HCT116 (cell line): ENCODE data around the gene DEFB114.

Experiments
- CBX3 ChIP-seq: IDR thresholded peaks from 2 replicates; pipeline ENCODE4 v1.6.1; 2012; ENCODE audit warnings: low read depth
- CEBPB ChIP-seq: IDR thresholded peaks from 2 replicates; pipeline ENCODE4 v1.6.1; 2012; ENCODE audit warnings: low read depth
- CTCF ChIP-seq, 3 experiments: fragments of 200-600 bp in 1 of 3; sonication (generic) in 1 of 3; IDR thresholded peaks in 2 of 3; conservative IDR thresholded peaks in 1 of 3; 2 replicates each; pipeline ENCODE4 v1.5.1; 2012 to 2017; ENCODE audit warnings: low read depth in 2 of 3, low read length in 2 of 3, antibody characterized with exemption in 1 of 3, borderline replicate concordance in 1 of 3, control low read depth in 1 of 3, mild to moderate bottlenecking in 1 of 3, mixed read lengths in 1 of 3, mixed run types in 1 of 3, moderate library complexity in 1 of 3; ENCODE audit not compliant: insufficient read depth in 1 of 3
- EZH2 ChIP-seq: fragments of 200-600 bp; sonication (generic); IDR thresholded peaks from 2 replicates; pipeline ENCODE4 v1.6.1; 2017; ENCODE audit warnings: antibody characterized with exemption, mixed run types
- FOSL1 ChIP-seq: IDR thresholded peaks from 2 replicates; pipeline ENCODE4 v1.6.1; 2012; ENCODE audit warnings: low read depth
- JUND ChIP-seq: IDR thresholded peaks from 2 replicates; pipeline ENCODE4 v1.6.1; 2012
- POLR2A ChIP-seq: IDR thresholded peaks from 2 replicates; pipeline ENCODE4 v1.7.0; 2011; ENCODE audit warnings: borderline replicate concordance; ENCODE audit not compliant: insufficient read depth, insufficient read length; ENCODE audit errors: extremely low read depth
- POLR2AphosphoS5 ChIP-seq: IDR thresholded peaks from 2 replicates; pipeline ENCODE4 v1.6.1; 2011; ENCODE audit warnings: mild to moderate bottlenecking, low read depth, low read length, moderate library complexity
- RAD21 ChIP-seq: IDR thresholded peaks from 2 replicates; pipeline ENCODE4 v1.6.1; 2012; ENCODE audit warnings: low read depth, mild to moderate bottlenecking
- REST ChIP-seq: IDR thresholded peaks from 2 replicates; pipeline ENCODE4 v1.6.1; 2012; ENCODE audit warnings: low read depth
- SP1 ChIP-seq: IDR thresholded peaks from 2 replicates; pipeline ENCODE4 v1.6.1; 2012; ENCODE audit warnings: low read depth
- YY1 ChIP-seq: IDR thresholded peaks from 2 replicates; pipeline ENCODE4 v1.6.1; 2011; ENCODE audit warnings: low read length, low read depth, moderate library complexity, mild to moderate bottlenecking; ENCODE audit not compliant: insufficient replicate concordance; ENCODE audit errors: extremely low read depth
- ZBTB33 ChIP-seq: IDR thresholded peaks from 2 replicates; pipeline ENCODE4 v1.6.1; 2011; ENCODE audit warnings: mild to moderate bottlenecking, low read length, moderate library complexity; ENCODE audit not compliant: insufficient replicate concordance; ENCODE audit errors: extremely low read depth
- ZNF274 ChIP-seq: fragments of 200-500 bp; sonication (Bioruptor generic); IDR thresholded peaks from 2 replicates; pipeline ENCODE4 v1.6.1; 2014; ENCODE audit warnings: mild to moderate bottlenecking, low read depth, low read length, inconsistent platforms

- TF ChIP-seq POLR2AphosphoS5, result no peak
- TF ChIP-seq CTCF (IDR thresholded peaks at IDR 0.05 in 2 of 3, conservative IDR thresholded peaks at IDR 0.05 in 1 of 3; ENCODE audit: borderline replicate concordance in 1 of 3, insufficient read depth in 1 of 3, low read depth in 2 of 3, low read length in 2 of 3), result no peak
- no peak for TF ChIP-seq POLR2A
- no peak for TF ChIP-seq RAD21
- no peak for TF ChIP-seq SP1
- TF ChIP-seq ZBTB33, result no peak
- peak; percentile 39; the same call in 1 of the 2 replicates for TF ChIP-seq CEBPB
- TF ChIP-seq REST, result no peak
- peak; percentile 52; the same call in 1 of the 2 replicates for TF ChIP-seq FOSL1
- no peak for TF ChIP-seq YY1
- no peak for TF ChIP-seq ZNF274
- no peak for TF ChIP-seq CBX3
- no peak for TF ChIP-seq EZH2
- TF ChIP-seq JUND, result no peak
Observed at GRCh38 chr6:50007819-50008218, 43.9 kb upstream of the DEFB114 start.
